Occipital lobe (tissue), 2 donors: ENCODE measurements around the gene TJP3. TPM values are rescaled to one million over a fixed set of nuclear protein-coding genes. Genes with fewer than 3 reads are reported as not detected.
A peak's percentile ranks its signal among the peaks of the same experiment; 100 is the strongest.

Experiments
- DNase-seq: peaks from one replicate; lab custom pipeline; 2025; lab: John Stamatoyannopoulos, UW
- total RNA-seq: library from RNA; depleted of rRNA; stranded (reverse); fragments of >200 nt; gene quantifications from one replicate; pipeline ENCODE4 v1.2.3, GENCODE V29; 2014

TJP3 gene
- total RNA-seq, 1 donor from 2014 or later: not detected

GRCh38 chr19:3690551-3691371, 17.4 kb upstream of the TJP3 start:
- no peak for DNase-seq

- no peak for DNase-seq
Observed at GRCh38 chr19:3691372-3691716, 16.8 kb upstream of the TJP3 start.

- no peak for DNase-seq
Observed at GRCh38 chr19:3691726-3692125, 16.5 kb upstream of the TJP3 start.

- DNase-seq: no peak
Observed at GRCh38 chr19:3692141-3693024, 15.8 kb upstream of the TJP3 start.

- no peak for DNase-seq
Observed at GRCh38 chr19:3693025-3693925, 14.9 kb upstream of the TJP3 start.

- DNase-seq: no peak
Observed at GRCh38 chr19:3694361-3695123, 13.6 kb upstream of the TJP3 start.

- DNase-seq: no peak
Observed at GRCh38 chr19:3695124-3695733, 13.0 kb upstream of the TJP3 start.

- no peak for DNase-seq
Observed at GRCh38 chr19:3695986-3696659, 12.1 kb upstream of the TJP3 start.

- DNase-seq: no peak
Observed at GRCh38 chr19:3696660-3696995, 11.6 kb upstream of the TJP3 start.

GRCh38 chr19:3697094-3697493, 11.1 kb upstream of the TJP3 start:
- DNase-seq: no peak

- no peak for DNase-seq
Observed at GRCh38 chr19:3697671-3698385, 10.4 kb upstream of the TJP3 start.

GRCh38 chr19:3698386-3698950, 9.7 kb upstream of the TJP3 start:
- DNase-seq: no peak

- peak; percentile 70 for DNase-seq
Observed at GRCh38 chr19:3698974-3699740, 9.0 kb upstream of the TJP3 start.

GRCh38 chr19:3699741-3700241, 8.4 kb upstream of the TJP3 start:
- DNase-seq: no peak

- DNase-seq: peak; percentile 76
Observed at GRCh38 chr19:3700242-3701032, 7.7 kb upstream of the TJP3 start, which contains the start of gene PIP5K1C. PIP5K1C (minus strand) TSS chr19:3700468; CDS start chr19:3700390, 78 bp downstream.

GRCh38 chr19:3701200-3701599, 7.0 kb upstream of the TJP3 start:
- DNase-seq: no peak

- no peak for DNase-seq
Observed at GRCh38 chr19:3707868-3708206, 347 bp upstream of the TJP3 start.
